HUES64 (cell line): ENCODE measurements around the gene UBE2F.
"Not testable (repeated sequence)": the region's sequence is repeated elsewhere in the genome, so short reads cannot be mapped to it uniquely, and the experiment has no call there.

Experiments
- H3K27ac ChIP-seq: 2 replicates; pipeline ENCODE4 v1.7.0; 2013; ENCODE audit warnings: low read depth, low read length, inconsistent platforms
- H3K27me3 ChIP-seq: 2 replicates; pipeline ENCODE4 v1.6.1; 2013; ENCODE audit warnings: mild to moderate bottlenecking, low read length; ENCODE audit not compliant: insufficient read depth
- H3K36me3 ChIP-seq: 2 replicates; pipeline ENCODE4 v1.6.1; 2013; ENCODE audit warnings: mild to moderate bottlenecking, low read length; ENCODE audit not compliant: insufficient read depth
- H3K4me1 ChIP-seq: 2 replicates; pipeline ENCODE4 v1.6.1; 2013; ENCODE audit warnings: mild to moderate bottlenecking, low read length, moderate library complexity; ENCODE audit not compliant: insufficient read depth
- H3K4me3 ChIP-seq: 2 replicates; pipeline ENCODE4 v1.5.1; 2013; ENCODE audit warnings: mild to moderate bottlenecking, low read length, moderate library complexity
- H3K9ac ChIP-seq: 2 replicates; pipeline ENCODE4 v1.6.1; 2013; ENCODE audit warnings: mild to moderate bottlenecking, low read depth, low read length
- H3K9me3 ChIP-seq: 2 replicates; pipeline ENCODE4 v1.6.1; 2013; ENCODE audit warnings: low read depth, low read length; ENCODE audit not compliant: insufficient read depth
- WGBS: fragments of 150-250, 120-280 bp; methylation state at CpG from one replicate; pipeline ENCODE4 v1.1.7; 2013; ENCODE audit warnings: missing lambda C conversion rate; 5-methylcytosine and 5-hydroxymethylcytosine counted together

The UBE2F gene

DNA sequence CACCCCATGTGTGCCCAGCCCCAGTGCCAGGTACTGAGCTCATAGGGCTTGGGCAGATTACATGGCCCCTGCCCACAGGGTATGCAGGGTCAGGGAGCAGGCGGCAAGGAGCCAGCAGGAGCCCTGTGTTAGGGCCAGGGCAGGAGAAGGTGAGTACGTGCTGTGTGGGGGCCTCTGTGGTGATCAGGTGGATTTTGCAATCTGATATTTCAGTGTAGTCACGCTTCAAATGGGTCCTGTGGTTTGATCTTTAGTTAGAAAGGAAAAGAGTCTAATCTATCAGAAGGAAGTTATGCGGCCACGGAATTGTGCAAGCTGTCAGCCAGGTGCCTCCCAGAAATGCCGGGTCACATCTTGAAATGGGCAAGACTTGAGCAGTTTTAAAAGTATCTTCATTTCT is 13.9 kb downstream of the UBE2F start:
- Histone ChIP-seq H3K9ac (no peak overlapping the region), H3K27ac (no peak overlapping the region), H3K4me1 (peaks cover 15% of the 10 kb centered on the region; the same call in 1 of the 2 replicates), H3K27me3 (no peaks in the 10 kb centered on the region), H3K9me3 (no peaks in the 10 kb centered on the region), H3K36me3 (peaks cover 12% of the 10 kb centered on the region), H3K4me3 (no peak overlapping the region)
- 93% methylated on average over 6 of the region's 6 CpGs for WGBS

DNA sequence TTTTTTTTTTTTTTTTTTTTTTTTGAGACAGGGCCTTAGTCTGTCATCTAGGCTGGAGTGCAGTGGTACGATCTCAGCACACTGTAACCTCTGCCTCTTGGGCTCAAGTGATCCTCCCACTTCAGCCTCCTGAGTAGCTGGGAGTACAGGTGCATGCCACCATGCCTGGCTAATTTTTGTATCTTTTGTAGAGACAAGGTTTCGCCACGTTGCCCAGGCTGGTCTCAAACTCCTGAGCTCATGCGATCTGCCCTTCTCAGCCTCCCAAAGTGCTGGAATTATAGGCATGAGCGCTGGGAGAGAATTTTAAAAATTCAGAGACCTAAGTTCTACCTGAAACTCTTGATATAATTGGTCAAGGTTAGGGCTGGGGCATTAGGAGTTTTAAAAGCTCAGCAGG is 14.8 kb downstream of the UBE2F start:
- not testable (repeated sequence) for H3K27ac ChIP-seq, H3K27me3 ChIP-seq, H3K9me3 ChIP-seq, H3K9ac ChIP-seq, H3K4me3 ChIP-seq
- peaks cover 11% of the 10 kb centered on the region; the same call in 1 of the 2 replicates for H3K36me3 ChIP-seq
- 94% methylated on average over 5 of the region's 5 CpGs for WGBS
- peaks cover 11% of the 10 kb centered on the region; the same call in 1 of the 2 replicates for H3K4me1 ChIP-seq

GRCh38 chr2:237982039-237982725 is 15.4 kb downstream of the UBE2F start:
- 93% methylated on average over 9 of the region's 9 CpGs for WGBS
- no peak overlapping the region for H3K4me3 ChIP-seq
- peaks cover 11% of the 10 kb centered on the region; the same call in 1 of the 2 replicates for H3K4me1 ChIP-seq

GRCh38 chr2:237983922-237984321 is 17.1 kb downstream of the UBE2F start:
- WGBS: 31% methylated on average over 2 of the region's 2 CpGs
- peaks cover 10% of the 10 kb centered on the region; the same call in 1 of the 2 replicates for H3K9me3 ChIP-seq
- H3K4me1 ChIP-seq: peaks cover 11% of the 10 kb centered on the region; the same call in 1 of the 2 replicates
- H3K27ac ChIP-seq: no peak overlapping the region
- H3K4me3 ChIP-seq: no peak overlapping the region
- H3K9ac ChIP-seq: no peak overlapping the region
- H3K36me3 ChIP-seq: peaks cover 11% of the 10 kb centered on the region; the same call in 1 of the 2 replicates
- H3K27me3 ChIP-seq: no peaks in the 10 kb centered on the region

More at GRCh38 chr2:237982039-237982725, 15.4 kb downstream of the UBE2F start:
- Histone ChIP-seq H3K36me3 (peaks cover 11% of the 10 kb centered on the region; the same call in 1 of the 2 replicates), H3K9ac (no peak overlapping the region), H3K9me3 (peaks cover 10% of the 10 kb centered on the region; the same call in 1 of the 2 replicates), H3K27me3 (no peaks in the 10 kb centered on the region), H3K27ac (no peak overlapping the region)

- peaks cover 22% of the 10 kb centered on the region; the same call in 1 of the 2 replicates for H3K36me3 ChIP-seq
- H3K4me1 ChIP-seq: 0 out of 2 replicates have a peak, but pooled peaks cover 3% of the 10 kb centered on the region
- no peak overlapping the region for H3K9ac ChIP-seq
- no peak overlapping the region for H3K4me3 ChIP-seq
- WGBS: 91% methylated on average over 3 of the region's 3 CpGs
- peaks cover 10% of the 10 kb centered on the region; the same call in 1 of the 2 replicates for H3K9me3 ChIP-seq
- no peak overlapping the region for H3K27ac ChIP-seq
- no peaks in the 10 kb centered on the region for H3K27me3 ChIP-seq
These were observed 20.5 kb downstream of the UBE2F start for GRCh38 chr2:237987268-237987667.

- Histone ChIP-seq H3K27ac (no peak overlapping the region), H3K4me1 (no peaks in the 10 kb centered on the region), H3K4me3 (no peak overlapping the region), H3K9me3 (no peaks in the 10 kb centered on the region), H3K9ac (no peak overlapping the region), H3K27me3 (no peaks in the 10 kb centered on the region), H3K36me3 (peaks cover 22% of the 10 kb centered on the region; the same call in 1 of the 2 replicates)
- 100% methylated on average over 1 of the region's 1 CpG for WGBS
These were observed 26.9 kb downstream of the UBE2F start for GRCh38 chr2:237993701-237994100.

DNA sequence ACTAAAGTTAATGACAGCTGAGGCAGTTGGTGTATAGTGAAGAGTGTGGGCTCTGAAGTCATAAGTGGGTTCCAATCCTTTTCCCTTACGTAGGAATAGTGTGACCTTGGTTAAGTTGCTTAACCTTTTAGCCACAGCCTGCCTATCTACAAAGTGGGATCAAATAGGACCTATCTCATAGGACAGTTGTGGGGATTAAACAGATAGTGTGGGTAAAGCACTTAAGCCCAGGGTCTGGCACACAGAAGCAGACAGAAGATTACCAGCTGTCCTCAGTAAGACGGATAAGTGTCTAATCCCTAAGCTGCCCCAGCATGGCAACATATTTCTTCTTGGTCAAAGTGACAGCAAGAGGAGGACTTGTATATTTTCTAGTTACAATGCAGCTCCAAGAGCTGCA is 28.2 kb downstream of the UBE2F start:
- Histone ChIP-seq H3K9me3 (peaks cover 2% of the 10 kb centered on the region; the same call in 1 of the 2 replicates), H3K4me3 (no peak overlapping the region), H3K36me3 (peaks cover 22% of the 10 kb centered on the region; the same call in 1 of the 2 replicates), H3K27me3 (no peaks in the 10 kb centered on the region), H3K4me1 (no peaks in the 10 kb centered on the region), H3K9ac (no peak overlapping the region), H3K27ac (no peak overlapping the region)
- 80% methylated on average over 2 of the region's 2 CpGs for WGBS

DNA sequence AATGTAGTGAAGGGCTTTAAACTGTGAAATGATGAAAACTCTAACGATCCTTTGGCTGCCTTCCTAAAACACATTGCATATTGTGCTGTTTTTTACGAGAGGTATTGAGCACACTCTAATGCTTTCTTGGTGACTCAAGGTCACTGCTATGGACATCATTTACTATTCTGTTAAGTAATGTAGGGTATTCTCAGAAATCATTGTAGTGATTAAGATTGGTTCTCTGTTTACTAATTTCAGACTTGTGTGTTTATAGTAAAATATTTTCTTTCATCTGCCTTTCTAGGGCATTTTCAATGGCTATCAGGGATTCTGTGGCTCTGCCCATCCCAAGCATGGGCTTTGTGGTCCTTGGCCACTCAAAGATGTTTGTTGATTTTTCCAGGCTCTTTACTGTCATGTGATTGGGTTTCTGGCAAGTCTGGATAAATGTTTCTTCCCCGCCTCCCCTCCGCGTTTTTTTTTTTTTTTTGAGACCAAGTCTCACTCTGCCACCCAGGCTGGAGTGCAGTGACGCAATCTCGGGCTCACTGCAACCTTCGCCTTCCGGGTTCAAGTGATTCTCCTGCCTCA is 29.3 kb downstream of the UBE2F start:
- H3K36me3 ChIP-seq: peaks cover 17% of the 10 kb centered on the region; the same call in 1 of the 2 replicates

GRCh38 chr2:237997521-237997920 is 30.7 kb downstream of the UBE2F start:
- peaks cover 2% of the 10 kb centered on the region; the same call in 1 of the 2 replicates for H3K9me3 ChIP-seq
- H3K27ac ChIP-seq: no peak overlapping the region
- H3K9ac ChIP-seq: no peak overlapping the region
- H3K27me3 ChIP-seq: no peaks in the 10 kb centered on the region
- WGBS: 74% methylated on average over 4 of the region's 4 CpGs
- H3K4me3 ChIP-seq: no peak overlapping the region
- H3K4me1 ChIP-seq: no peaks in the 10 kb centered on the region
- H3K36me3 ChIP-seq: peaks cover 8% of the 10 kb centered on the region; the same call in 1 of the 2 replicates

More for the DNA sequence above, 29.3 kb downstream of the UBE2F start:
- H3K27ac ChIP-seq: no peak overlapping the region
- H3K9me3 ChIP-seq: peaks cover 2% of the 10 kb centered on the region; the same call in 1 of the 2 replicates
- H3K4me3 ChIP-seq: no peak overlapping the region
- H3K27me3 ChIP-seq: no peaks in the 10 kb centered on the region
- H3K4me1 ChIP-seq: no peaks in the 10 kb centered on the region
- WGBS: 87% methylated on average over 9 of the region's 9 CpGs
- no peak overlapping the region for H3K9ac ChIP-seq

GRCh38 chr2:237998530-237998929 is 31.7 kb downstream of the UBE2F start:
- Histone ChIP-seq H3K27ac (no peak overlapping the region), H3K9me3 (peaks cover 2% of the 10 kb centered on the region; the same call in 1 of the 2 replicates), H3K27me3 (no peaks in the 10 kb centered on the region), H3K4me1 (no peaks in the 10 kb centered on the region), H3K36me3 (peaks cover 6% of the 10 kb centered on the region), H3K4me3 (no peak overlapping the region), H3K9ac (no peak overlapping the region)
- WGBS: 94% methylated on average over 2 of the region's 4 CpGs
